NCI-H2196 (cell line): Measurements from ENCODE around the gene STYXL2.
A peak's percentile ranks its signal among the peaks of the same experiment; 100 is the strongest.

ENCODE experiments used
- DNase-seq: peaks from one replicate; lab custom pipeline; 2025; ENCODE audit not compliant: unreplicated experiment; lab: John Stamatoyannopoulos, UW

The STYXL2 gene

GRCh38 chr1:167077128-167077867 is 16.6 kb upstream of the STYXL2 start:
- DNase-seq, result no peak

DNA sequence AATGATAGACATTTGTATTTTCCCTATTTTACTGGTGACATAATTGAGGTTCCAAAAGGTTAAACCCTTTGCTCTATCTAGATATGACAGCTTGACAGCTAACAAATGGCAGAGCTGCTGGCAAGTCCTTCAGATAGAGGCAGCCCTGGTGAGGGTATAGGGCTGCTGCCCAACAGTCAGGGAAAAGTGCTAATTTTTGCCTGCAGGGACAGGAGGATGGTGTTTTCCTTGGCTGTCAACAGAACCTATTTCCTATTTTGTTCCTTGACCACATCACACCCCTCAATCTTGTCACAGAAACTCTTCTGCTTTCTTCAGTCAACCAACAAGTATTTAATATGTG is 16.0 kb upstream of the STYXL2 start:
- no peak for DNase-seq

DNA sequence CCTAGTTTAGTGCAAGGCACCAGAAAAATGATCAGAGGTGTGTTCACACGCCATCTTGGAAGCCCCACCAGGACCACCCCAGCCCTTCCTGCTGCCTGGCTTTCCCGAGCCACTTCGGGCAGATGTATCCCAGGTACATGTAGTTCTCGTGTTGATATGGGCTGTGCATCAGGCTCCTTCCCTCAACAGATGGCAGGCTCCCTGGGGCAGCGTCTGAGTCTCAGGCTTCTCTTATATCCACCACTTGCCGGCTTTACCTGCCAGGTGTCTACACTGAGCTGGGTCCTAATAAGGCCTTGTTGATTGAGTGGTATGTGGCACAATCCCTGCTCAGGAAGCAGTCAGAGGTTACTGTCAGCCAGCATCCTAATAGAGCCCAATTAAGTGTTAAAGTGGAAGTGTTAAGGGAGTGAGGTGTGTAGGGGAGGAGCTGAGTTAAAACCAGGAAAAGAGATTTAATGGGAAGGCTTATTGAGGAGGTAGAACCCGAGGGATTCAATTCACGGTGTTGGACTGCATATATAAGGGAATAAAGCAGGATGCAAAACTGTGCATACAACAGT is 12.2 kb upstream of the STYXL2 start:
- no peak for DNase-seq

DNA sequence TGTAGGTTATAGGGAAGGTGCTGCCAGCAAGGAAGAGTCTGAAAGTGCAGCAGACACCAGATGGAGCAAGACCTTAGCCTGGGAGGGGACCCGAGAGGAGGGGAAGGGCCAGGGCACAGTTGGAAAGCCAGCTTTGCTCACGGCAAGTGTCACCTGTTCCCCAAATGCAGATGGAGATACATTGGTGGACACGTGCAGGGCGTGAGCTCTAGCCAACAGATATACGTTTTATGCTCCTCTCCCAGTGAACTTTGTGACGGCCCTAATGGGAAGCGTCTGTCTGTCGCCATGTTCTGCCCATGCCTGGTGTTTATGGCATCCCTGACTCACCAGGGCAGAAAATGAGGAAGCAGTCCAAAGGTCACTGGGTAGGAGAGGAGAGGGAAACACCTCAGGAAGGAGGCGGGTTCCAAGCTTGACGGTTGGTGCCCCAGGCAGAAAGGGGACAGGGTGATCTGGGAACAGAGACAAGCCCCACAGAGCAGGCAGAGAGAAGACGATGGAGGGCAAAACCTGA is 11.3 kb upstream of the STYXL2 start:
- DNase-seq, result no peak

- DNase-seq, result no peak
These were observed 10.7 kb upstream of the STYXL2 start for GRCh38 chr1:167083066-167083665.

DNA sequence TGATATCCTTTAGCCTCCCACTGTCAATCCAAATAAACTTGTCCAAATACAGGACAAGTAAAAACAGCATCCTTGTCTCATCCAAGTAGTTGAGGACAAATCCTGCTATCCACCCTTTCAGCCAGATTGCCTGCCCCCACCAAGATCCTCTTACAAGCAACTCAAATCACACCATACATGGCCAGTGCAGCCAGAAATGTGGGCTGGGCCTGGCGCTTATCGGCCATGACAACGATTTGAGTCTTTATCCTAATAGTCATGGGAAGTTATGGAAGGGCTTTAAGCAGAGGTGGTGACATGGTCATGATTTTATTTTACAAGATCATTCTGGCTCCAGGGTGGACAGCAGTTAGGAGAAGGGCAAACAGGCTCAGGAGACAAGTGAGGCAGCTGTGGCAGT is 10.0 kb upstream of the STYXL2 start:
- no peak for DNase-seq

- DNase-seq, result no peak
These were observed 9.1 kb upstream of the STYXL2 start for GRCh38 chr1:167084757-167085156.

DNA sequence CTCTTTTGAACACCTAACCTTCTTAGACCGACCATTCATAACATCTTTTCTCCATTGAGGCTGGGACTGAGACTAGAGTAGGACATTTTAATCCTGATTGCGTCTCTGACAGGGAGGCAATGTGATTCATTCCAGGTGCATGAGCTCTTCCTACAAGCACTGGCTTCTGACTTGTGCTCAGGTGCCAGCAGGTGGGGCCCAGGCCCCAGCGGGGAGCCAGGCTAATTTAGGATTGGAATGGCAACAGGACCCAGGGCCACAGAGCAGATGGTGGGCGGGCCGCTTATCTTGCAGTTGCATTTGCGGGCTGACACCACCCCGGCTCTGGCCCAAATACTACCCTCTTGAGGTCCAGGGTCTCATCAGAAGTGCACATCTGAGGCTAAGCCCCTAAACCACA is 7.8 kb upstream of the STYXL2 start:
- no peak for DNase-seq

DNA sequence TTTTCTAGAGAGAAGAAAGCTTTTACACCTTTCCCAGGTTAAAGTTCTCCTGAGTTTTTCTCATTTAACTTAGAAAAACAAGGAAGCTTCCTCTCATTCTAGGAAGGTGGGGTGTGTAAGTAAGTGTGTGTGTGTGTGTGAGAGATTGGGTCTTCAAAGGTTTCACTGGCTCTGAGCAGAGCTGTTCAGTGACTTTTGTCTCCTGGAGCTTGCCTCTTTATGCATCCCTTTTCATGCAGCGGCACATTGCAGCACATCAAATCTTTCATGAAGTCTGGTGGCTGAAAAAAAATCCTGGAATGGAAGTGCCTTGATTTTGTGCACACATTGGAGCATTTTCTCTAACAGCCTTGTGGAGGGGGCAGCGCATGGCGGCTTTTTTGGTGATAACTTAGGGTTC is 7.1 kb upstream of the STYXL2 start:
- no peak for DNase-seq

DNA sequence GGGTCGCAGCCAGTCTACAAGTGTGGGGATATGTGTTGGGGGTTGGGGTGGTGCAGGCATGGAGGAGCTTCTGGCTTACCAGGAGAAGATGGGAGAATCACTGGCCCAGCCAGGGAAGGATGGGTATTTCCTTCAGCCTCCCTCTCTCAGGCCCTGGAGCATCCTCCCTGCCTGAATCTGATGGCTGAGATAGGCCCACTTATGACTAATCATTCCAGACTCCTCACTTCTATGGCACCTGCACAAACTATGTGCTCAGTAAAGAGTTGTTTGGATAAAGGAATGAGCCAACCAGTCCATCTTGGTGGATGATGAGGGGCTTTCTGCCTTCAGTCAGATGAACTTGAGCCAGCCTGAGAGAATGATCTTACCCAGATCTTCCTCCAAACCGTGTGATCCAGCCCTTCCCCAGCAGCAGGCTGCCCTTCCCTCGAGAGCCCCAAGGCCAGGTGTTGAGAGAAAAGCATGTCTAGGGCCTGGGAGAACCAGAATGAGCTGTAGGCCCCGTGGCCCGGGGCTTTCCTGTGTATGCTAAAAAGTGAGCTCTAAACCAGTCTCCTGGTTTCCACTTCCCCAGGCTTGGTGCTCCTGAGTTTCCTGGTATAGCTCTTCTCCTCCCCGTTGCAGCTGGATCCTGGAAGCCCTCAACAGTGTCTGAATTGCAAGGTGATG is 5.0 kb upstream of the STYXL2 start:
- DNase-seq, result no peak

GRCh38 chr1:167089939-167090313 is 3.9 kb upstream of the STYXL2 start:
- DNase-seq, result no peak

- DNase-seq, result no peak
These were observed 3.4 kb upstream of the STYXL2 start, which contains the start of gene GPA33 for GRCh38 chr1:167090314-167090942. Gene GPA33, minus strand, starts transcription at chr1:167090377. Its CDS starts 90 bp downstream, at chr1:167090287.

GRCh38 chr1:167092653-167093052 is 1.2 kb upstream of the STYXL2 start:
- DNase-seq, result no peak

GRCh38 chr1:167094690-167095089 is 815 bp downstream of the STYXL2 start:
- no peak for DNase-seq

- peak; percentile 8 for DNase-seq
These were observed 1.5 kb downstream of the STYXL2 start for GRCh38 chr1:167095368-167095767.

GRCh38 chr1:167099851-167100250 is 6.0 kb downstream of the STYXL2 start:
- DNase-seq, result no peak

- DNase-seq, result no peak
These were observed 6.9 kb downstream of the STYXL2 start for GRCh38 chr1:167100730-167101129.

- no peak for DNase-seq
These were observed 7.9 kb downstream of the STYXL2 start for GRCh38 chr1:167101754-167102153.

DNA sequence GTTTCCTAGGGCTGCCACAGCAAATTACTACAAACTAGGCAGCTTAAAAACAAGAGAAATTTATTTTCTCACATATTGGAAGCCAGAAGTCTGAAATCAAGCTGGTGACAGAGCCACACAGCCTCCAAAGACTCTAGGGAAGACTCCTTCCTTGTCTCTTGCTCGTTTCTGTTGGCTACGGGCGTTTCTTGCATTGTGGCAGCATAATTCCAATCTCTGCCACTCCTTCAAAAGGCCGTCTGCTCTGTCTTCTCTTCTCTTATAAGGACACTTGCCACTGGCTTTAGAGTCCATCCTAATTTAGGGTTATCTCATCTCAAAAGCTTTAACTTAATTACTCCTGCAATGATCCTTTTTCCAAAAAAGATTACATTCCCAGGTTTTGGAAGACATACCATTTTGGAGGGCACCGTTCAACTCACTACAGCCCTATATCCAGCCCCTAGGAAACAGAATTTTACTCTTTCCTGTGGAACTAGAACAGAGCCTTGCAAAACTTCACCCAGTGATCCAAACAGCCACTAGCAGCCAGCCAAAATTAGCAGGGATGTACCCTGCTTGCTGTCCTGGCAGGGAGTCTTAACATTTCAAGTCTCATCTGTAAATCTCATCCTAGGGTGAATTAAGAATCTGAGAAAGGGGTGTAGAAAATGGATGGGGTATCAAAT is 9.2 kb downstream of the STYXL2 start:
- no peak for DNase-seq

GRCh38 chr1:167104256-167104633 is 10.4 kb downstream of the STYXL2 start:
- DNase-seq, result no peak
